HG03571 (cell line): ENCODE measurements around the gene DNAJC1.

Source experiments
- ATAC-seq: cut with Tn5 transposase; IDR thresholded peaks from one replicate; pipeline ENCODE4 v1.9.1; 2021; ENCODE audit not compliant: unreplicated experiment

DNAJC1 gene

DNA sequence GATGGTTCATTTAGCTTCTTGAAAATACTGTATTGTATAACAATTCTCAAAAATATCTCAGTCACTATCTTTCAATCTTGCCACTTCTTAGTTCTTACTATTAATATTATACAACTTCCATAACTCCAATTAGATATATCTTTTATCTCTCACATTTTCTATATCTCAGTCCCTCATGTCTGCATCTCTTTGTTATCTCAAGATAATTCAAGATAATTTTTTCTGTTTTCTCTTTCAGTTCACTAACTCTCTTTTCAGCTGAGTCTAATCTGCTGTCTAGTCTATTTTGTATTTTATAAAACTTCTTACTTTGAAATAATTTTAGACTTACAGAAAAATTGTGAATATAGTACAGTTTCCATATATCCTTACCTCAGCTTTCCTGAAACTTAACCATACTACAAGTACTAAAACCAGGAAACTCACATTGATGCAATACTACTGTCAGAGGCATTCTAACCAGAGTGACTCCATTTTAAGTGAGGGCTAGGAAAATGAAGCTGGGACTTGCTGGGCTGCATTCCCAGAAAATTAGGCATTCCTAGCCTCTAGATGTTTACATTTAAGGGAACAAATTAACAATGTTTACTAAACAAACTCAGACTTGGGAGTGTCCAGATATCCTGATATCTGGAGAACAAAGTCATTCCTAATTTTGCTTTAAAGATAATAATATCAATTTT is 38.4 kb downstream of the DNAJC1 start:
- ATAC-seq: no peak

DNA sequence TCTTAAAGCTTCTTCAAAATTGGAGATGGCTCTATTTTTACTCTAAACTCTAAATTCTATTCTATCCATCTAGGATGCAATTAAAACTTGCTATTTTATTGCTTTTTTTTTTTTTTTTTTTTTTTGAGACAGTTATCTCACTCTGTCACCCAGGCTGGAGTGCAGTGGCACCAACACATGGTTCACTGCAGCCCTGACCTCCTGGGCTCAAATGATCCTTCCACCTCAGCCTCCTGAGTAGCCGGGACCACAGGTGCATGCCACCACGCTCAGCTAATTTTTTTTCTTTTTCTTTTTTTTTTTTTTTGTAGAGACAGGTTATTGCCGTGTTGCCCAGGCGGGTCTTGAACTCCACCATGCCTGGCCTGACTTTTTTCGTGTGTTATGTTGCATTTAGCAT is 41.2 kb downstream of the DNAJC1 start:
- no peak for ATAC-seq

DNA sequence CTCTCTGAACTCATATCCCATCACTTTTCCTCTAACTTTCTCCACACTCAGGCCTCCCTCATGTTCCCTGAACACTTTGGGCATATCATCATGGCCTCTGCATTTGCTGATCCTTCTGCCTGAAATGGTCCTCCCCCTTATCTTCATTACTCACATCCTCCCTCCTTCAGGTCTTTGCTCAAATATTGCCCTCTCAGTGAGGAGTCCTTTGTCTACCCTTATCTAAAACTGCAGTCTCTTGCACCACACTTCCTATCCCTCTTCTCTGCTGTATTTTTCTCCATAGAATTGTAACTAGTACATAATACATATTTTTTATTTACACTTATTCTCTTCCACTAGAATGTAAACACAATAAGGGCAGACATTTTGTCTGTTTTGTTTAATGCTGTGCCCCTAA is 41.7 kb downstream of the DNAJC1 start:
- ATAC-seq: no peak

DNA sequence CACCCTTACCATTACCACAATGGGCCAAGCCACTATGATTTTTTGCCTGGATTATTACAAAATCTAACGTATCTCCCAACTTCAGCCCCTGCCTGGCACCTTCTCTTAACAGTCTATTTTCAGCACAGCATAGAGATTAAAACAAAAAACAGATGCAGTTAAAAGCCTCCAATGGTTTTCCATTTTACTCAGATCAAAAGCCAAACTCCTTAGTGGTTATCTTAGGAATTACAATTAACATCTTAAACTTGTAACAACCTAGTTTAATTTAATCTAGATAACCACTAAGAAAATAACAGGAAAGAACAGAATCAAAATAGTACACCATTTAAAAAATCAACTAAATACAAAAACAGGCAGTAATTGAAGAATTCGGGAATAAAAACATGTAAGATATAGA is 43.5 kb downstream of the DNAJC1 start:
- no peak for ATAC-seq

DNA sequence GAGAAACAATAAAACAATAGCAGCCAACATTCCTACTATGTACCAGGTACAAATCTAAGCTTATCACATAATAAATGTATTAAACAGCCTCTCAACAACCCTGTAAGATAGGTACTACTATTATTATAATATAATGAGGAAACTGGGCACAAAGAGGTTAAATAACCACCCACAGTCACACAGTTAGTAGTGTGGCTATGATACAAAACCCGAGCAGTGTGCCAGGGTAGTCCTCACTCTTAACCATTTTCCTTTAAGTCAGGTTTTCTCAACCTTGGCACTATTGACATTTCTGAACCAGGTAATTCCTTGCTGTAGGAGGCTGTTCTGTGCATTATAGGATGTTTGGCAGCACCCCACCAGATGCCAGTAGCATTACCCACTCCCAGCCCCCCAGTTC is 48.8 kb downstream of the DNAJC1 start:
- no peak for ATAC-seq

DNA sequence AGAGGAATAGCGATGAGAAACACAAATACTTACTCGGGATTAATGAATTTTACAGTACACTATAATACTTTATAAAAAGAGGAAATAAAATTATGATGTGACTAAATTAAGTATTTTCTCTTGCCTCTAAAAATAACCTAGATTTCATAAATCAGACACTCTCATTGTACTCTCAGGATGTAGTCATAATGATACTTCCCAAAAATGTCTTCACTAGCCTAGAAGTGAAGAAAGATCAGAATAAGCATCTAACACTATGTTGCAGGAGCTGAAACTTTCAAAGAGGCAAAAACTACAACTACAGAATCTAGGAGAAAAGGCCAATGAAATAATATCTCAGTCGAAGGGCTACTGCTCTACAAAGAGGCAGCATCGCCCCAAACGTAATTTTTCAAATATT is 49.4 kb downstream of the DNAJC1 start:
- ATAC-seq: peak; percentile 47

DNA sequence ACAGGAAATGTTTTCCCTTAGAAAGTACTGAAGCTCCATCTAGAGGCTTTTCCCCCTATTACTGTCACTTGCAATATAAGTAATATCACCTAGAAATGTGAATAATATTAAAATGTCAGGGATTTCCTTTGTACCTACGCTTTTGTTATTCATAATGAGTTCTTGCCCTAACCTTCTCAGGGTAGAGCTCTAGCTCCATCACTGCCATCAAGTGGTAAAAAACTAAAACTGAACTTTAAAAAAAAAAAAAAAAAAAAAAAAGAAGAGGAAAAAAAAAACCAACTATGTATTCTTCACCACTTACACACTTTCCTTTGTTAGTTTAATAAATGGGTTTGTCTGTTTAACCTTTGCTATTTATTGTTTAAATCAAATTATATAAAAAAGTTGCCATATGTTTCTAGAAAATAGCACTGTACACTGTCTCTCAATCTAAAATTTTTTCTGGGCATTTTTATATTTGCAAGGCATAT is 49.9 kb downstream of the DNAJC1 start:
- no peak for ATAC-seq

DNA sequence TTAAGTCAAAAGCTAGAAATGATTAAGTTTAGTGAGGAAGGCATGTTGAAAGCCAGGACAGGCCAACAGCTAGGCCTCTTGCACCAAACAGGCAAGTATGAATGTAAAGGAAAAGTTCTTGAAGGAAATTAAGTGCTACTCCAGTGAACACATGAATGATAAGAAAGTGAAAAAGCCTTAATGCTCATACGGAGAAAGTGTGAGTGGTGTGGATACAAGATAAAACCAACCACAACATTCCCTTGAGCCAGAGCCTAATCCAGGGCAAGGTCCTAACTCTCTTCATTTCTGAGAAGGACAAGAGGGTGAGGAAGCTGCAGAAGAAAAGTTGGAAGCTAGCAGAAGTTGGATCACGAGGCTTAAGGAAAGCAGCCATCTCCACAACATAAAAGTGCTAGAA is 53.0 kb downstream of the DNAJC1 start:
- no peak for ATAC-seq

DNA sequence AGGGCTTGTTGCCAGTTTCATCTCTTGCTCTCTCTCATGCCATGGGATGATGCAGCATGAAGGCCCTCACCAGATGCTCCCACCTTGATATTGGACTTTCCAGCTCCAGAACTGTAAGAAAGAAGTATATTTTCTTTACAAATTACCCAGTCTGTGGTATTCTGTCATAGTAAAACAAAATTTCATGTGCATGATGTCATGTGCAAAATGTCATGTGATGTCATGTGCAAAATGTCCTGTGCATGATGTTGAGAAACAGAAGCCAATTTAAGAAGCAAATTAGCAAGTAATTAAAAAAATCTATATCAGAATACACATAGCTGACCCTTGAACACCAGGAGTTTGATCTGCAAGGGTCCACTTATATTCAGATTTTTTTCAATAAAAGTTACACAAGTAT is 56.6 kb downstream of the DNAJC1 start:
- ATAC-seq: no peak

DNA sequence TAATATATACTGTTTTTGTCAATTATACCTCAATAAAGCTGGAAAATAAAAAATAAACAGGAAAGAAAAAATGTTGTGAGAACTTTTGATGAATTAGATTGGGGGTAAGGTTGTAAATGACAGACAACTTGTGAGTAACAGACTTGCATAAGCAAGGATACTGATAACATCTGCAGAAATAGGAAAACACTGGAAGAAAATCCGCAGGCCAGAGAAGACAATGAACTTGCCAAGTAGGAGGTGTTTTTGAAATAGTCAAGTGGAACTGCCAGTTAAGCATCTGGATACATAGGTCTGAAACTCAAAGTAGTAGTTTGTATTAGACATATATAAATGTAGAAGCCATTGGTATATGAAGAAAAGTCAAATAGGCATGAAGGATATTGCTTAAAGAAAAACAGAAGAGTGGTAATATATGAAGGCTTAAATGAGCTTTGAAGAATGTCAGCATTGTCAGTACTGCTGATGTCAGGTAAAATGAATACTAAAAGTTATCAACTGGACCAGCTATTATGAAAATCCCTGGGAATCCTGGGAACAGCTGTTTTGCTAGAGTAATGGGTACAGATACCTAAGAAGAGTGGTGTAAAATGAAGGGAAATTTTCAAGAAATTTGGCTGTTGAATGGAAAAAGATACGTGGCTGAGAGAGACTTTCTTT is 58.7 kb downstream of the DNAJC1 start:
- no peak for ATAC-seq

DNA sequence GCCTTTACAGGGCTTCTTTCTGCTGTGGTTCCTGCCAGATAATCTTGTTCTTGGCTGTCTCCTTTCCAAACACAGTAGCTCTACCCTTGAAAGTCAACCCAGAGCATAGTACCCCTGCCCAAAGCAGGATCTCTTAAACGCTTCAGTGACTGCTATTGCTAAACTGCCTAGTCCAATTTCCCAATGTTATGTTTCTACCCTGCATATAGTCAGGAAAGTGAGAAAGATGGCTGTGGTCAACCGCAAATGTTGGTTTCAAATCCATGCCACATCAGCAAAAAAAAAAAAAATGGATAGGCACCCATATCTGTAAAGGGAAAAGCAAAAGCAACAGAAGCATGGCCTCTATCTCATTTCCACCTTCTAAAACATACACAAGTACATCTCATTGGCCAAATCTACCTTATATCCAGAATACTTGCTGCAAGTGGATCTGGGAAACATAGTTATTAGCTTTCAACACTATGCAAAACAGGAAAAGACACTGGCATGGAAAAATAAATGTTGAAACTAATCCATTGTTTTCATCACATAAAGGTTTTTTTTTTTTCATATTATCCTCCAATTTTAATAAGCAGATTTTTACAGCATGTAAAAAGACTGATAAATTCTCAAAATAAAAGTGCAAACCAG is 59.8 kb downstream of the DNAJC1 start:
- no peak for ATAC-seq

DNA sequence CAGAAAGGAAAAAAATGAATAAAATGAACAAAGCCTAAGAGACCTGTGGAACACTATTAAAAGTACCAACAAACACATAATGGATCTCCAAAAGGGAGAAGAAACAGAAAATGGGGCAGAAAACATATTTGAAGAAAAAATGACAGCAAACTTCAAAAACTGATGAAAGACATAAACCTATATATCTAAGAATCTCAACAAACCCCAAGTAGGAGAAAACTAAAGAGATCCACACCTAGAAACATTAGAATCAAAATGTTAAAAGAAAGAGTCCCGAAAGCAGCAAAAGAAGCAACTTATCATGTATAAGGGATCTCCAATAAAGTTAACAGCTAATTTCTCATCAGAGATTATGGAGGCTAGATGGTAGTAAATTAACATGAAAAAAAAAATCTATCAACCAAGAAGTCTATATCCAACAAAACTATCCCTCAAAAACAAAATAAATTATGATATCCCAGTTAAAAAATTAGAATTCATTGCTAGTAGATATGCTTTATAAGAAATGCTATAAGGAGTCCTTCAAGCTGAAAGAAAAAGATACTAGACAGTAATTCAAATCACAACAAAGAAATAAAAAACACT is 68.0 kb downstream of the DNAJC1 start:
- no peak for ATAC-seq

DNA sequence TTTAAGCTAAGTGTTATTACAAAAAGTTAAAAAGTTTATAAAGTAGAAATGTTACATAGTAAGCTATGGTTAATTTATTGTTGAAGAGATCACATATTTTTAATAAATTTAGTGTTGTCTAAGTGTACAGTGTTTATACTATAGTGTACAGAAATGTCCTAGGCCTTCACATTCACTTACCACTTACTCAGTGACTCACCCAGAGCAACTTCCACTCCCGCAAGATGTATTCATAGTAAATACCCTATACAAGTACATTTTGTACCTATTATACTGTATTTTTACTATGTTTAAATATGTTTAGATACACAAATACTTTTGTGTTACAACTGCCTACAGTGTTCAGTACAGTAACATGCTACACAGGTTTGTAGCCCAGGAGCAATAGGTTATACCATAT is 69.2 kb downstream of the DNAJC1 start:
- ATAC-seq: no peak

DNA sequence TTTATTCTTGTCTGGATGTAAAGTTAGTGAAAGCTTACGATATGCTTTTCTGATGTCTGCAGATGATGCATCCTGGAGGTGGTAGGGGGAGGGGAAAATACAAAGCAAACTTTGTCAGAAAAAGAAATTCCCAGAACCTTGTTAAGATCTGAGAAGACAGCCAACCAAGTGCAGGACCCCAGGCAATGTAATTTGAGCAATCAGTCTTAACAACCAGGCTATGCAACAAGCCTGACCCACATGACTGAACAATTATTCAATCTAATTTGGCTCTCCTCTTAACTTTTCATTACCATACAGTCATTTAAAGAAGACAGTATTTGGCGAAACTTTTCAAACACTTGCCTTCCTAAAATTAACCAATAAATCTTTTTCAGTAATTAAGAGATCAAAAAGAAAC is 74.5 kb downstream of the DNAJC1 start:
- no peak for ATAC-seq

DNA sequence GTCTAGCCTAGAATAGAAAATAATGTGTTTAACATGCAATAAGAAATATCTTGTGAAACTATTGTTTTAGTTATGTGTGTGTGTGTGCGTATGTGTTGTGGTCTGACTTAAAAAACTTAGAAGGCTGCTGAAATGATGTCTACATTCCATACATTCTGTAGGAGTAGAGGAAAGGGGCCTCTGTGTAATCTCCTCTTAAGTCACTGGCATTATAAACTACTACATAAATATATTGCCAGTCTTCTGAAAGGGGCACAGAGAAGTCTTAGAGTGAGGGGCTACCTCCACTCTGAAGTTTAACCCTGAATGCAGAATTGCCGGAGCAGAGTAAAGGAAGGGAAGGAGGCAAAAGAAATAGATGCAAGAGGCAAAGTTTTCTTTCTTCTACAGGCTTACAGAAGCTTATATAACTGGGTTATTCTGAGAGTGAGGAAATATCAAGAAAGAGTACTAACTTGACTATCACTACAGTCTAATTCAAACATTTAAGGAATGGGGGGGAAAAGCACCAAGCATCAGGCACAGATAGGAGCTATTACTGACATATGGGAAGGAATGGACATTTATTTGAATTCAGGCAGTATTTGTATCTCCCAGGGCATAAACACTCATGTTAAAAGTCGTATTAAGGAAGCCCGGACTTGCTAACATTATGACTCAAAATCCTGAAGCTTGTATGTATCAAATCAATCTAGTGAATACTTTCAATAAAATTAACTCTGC is 75.7 kb downstream of the DNAJC1 start:
- ATAC-seq: no peak

DNA sequence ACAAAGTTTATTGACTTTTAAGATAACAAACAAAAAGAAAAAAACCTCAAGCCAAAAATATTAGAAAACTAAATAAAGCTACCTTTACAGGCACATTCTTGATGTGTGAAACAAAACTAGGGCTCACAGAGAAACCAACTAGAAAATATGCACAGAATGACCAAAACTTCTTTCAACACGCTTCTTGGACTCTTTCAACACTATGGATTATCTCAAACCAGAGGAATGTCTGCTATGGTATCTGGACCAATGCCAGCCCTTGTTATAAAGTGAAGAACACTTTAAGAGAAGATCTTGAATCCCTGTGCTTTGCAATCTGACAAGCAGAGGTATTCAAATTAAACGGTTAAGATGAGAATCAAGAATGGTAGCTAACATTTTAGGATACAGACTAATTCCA is 76.6 kb downstream of the DNAJC1 start:
- ATAC-seq: no peak

DNA sequence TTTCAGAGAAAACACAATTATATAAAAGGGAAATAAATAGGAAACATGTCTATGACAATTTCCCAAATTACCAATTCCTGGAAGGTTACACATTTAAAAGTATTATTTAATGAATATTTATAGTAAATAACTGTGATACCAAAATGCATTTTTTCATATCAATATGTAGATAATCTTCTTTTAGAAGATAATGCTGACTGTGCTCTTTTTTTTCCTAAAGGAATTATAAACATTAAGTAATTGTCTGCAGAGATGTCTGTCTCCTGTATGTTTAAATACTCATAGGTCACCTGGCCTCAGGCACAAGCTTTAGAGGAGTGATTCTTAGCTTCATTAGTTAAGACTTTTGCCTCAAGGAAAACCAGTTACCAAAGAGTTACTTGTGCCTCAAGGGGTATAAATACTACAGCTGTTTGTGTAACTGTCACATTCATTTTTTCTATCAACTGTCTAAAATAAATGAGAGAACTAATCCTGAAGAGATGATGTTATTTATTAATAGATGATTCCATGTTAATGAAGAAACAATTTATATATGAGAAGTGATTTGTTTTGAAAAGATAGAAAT is 77.1 kb downstream of the DNAJC1 start:
- ATAC-seq: no peak

DNA sequence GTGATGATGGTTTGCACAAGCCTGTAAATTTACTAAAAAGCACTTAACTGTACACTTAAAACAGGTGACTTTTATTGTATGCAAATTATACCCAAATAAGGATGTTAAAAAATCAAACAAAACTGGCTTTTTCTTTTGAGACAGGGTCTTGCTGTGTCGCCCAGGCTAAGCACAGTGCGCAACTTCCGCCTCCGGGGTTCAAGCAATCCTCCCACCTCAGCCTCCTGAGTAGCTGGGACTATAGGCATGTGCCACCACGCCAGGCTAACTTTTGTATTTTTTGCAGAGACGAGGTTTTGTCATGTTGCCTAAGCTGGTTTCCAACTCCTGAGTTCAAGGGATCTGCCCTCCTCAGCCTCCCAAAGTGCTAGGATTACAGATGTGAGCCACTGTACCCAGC is 77.7 kb downstream of the DNAJC1 start:
- ATAC-seq: no peak

DNA sequence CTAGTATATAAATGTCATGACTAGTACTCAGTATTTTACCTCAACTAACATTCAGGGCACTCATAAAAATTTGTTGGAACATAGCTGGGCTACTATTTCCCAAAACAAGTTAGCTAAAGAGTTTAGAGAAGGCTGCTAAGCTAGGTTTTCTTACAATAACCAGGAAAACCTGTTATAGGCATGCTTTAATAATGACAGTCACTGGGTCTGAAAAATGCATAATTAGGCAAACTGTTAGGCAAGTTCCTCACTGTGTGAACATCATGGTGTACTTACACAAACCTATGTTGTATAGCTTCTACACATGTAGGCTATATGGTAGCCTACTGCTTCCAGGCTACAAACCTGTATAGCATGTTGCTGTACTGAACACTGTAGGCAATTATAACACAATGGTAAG is 79.0 kb downstream of the DNAJC1 start:
- no peak for ATAC-seq

DNA sequence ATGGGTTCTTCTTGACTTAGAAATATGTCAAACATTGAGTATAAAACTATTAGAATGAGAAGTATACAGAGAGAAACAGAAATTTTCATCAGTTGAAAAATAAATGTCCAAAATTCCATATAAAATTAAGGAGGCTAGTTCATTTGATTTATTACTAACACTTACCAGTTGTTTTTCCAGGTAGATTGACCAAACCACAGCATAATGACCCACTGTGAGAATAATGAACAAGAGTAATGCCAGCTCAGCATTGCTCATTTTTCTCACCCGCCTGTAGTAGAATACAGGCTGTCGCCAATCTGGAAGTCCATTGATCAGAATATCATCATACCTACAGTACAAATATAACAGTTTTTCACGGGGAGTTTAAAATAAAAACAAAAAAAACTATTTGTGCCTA is 82.9 kb downstream of the DNAJC1 start:
- no peak for ATAC-seq

DNA sequence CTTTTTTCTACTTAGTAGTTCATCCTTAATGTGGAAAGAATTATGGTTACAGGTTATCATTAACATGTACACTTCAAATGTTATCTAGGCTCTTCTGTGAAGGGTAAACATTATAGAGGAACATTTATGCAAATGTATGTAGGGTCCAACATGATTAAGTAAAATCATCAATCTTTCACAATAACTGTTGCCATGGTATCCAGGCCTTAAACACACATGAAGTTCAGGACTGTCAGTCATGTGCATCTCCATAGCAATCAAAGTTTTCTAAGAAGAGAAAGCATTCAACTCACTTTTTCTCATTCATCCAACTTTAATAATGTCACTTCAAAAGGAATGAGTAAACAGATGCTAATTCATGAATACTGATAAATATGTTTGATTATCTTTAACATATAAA is 83.6 kb downstream of the DNAJC1 start:
- no peak for ATAC-seq
